ENCODE results near the gene OTUD4. TPM values are rescaled to one million over a fixed set of nuclear protein-coding genes. Genes with fewer than 3 reads are reported as not detected.

Gene OTUD4
- total and polyA plus RNA-seq, 9 donors, result 43.8 to 86.4 (median 67.5) TPM

GRCh38 chr4:145098675-145099037 is 81.7 kb downstream of the OTUD4 start:
- no peaks in the 10 kb centered on the region for H3K27me3 ChIP-seq (ENCODE audit: control insufficient read depth, insufficient read depth, low read length)
- H3K9me3 ChIP-seq (replicated peaks; ENCODE audit: control insufficient read depth, low read depth, low read length), result peaks cover 9% of the 10 kb centered on the region
- peaks cover 17% of the 10 kb centered on the region for H3K36me3 ChIP-seq (ENCODE audit: control insufficient read depth, insufficient read depth, low read length)
- H3K4me3 ChIP-seq (ENCODE audit: low read length), result peak overlapping the region; percentile 84
- DNase-seq, result peak; percentile 75
- H3K4me1 ChIP-seq (ENCODE audit: control insufficient read depth, insufficient read depth, low read length), result peaks cover 6% of the 10 kb centered on the region
- WGBS (ENCODE audit: insufficient coverage), result 0% methylated on average over 5 of the region's 9 CpGs
- H3K27ac ChIP-seq (ENCODE audit: low read length), result peak overlapping the region; percentile 99

DNA sequence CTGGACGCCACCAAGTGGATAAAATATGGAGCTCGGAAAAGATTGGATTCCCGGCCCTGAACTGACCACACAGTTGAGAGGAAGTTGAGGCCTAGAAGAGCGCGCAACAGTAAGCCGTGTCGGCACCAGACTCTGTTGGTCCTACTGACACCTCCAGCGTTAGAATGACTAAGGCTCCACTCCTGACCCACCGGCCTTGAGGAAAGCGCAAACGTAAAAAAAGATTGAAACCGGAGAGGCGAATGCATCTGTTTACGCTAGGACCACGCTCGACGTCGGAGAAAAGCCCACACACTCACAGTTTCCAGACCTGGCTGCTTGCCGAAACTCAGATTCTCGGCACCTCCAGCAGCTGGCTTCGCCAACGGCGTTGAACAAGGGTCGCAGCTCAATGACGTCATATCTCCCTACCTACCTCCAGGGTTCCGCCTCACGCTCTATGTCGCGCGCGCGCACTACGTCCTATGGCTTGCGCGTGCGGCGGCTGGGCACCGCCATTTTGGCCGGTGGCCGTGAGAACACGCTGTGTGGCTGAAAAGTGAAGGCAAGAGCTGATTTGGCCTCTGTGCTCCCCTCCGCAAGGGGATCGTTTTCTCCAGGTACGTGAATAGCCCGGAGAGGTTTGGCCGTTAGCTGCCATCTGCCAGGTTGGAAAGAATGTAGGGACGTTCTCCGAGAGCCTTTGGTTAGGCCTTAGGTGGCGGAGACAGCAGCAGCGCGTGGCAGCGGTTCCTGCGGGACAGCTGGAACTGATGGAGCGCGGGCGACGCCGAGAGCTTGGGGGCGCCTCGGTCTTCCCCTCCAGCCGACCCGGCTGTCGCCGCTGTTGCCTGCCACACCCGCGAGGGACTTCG is 82.3 kb downstream of the OTUD4 start, which contains the start of the genes ABCE1 and ANAPC10:
ABCE1 (plus strand) TSS at position 491 of the 854 bp plus-strand sequence. CDS start 6,102 bp downstream, outside the sequence.
ANAPC10 (minus strand) TSS at position 376 of the 854 bp plus-strand sequence. CDS start 2,097 bp downstream, outside the sequence.
- H3K27me3 ChIP-seq (ENCODE audit: control insufficient read depth, insufficient read depth, low read length), result no peaks in the 10 kb centered on the region
- H3K4me3 ChIP-seq (ENCODE audit: low read length), result peak within 1 kb of the TSS; percentile 84
- peaks cover 6% of the 10 kb centered on the region for H3K4me1 ChIP-seq (ENCODE audit: control insufficient read depth, insufficient read depth, low read length)
- H3K9me3 ChIP-seq (replicated peaks; ENCODE audit: control insufficient read depth, low read depth, low read length), result peaks cover 13% of the 10 kb centered on the region
- peak; percentile 99 for DNase-seq
- WGBS (ENCODE audit: insufficient coverage), result under 1% methylated on average over 61 of the region's 67 CpGs
- H3K36me3 ChIP-seq (ENCODE audit: control insufficient read depth, insufficient read depth, low read length), result peaks cover 18% of the 10 kb centered on the region
- H3K27ac ChIP-seq (ENCODE audit: low read length), result peak within 1 kb of the TSS; percentile 99

DNA sequence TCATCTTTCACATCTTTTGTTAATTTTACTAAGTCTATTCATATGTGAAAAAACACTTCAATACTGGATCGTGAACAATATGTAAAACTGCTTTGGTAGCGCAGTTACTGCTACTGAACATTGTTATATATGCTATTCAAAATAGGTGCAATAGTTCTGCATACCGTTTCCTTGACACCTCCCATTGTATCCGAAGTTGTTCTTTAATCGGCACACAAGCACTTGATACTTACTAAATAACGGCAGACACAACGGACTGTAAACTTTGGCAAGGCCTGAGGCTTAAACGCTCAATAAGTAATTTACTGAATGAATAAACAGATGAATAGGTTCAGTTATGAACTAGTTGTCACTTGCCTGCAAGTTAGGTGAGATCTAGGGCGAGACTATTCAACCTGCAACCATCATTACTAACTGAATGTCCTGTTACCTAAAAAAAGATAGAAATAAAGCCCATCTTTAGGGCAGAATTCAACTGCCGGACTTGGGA is 83.0 kb downstream of the OTUD4 start:
- Histone ChIP-seq H3K4me1 (ENCODE audit: control insufficient read depth, insufficient read depth, low read length) (peaks cover 6% of the 10 kb centered on the region), H3K4me3 (ENCODE audit: low read length) (peak overlapping the region; percentile 84), H3K36me3 (ENCODE audit: control insufficient read depth, insufficient read depth, low read length) (peaks cover 25% of the 10 kb centered on the region), H3K27me3 (ENCODE audit: control insufficient read depth, insufficient read depth, low read length) (no peaks in the 10 kb centered on the region), H3K27ac (ENCODE audit: low read length) (peak overlapping the region; percentile 99), H3K9me3 (replicated peaks; ENCODE audit: control insufficient read depth, low read depth, low read length) (peaks cover 13% of the 10 kb centered on the region)
- DNase-seq, result no peak
- WGBS (ENCODE audit: insufficient coverage), result 0% methylated on average over 1 of the region's 10 CpGs

DNA sequence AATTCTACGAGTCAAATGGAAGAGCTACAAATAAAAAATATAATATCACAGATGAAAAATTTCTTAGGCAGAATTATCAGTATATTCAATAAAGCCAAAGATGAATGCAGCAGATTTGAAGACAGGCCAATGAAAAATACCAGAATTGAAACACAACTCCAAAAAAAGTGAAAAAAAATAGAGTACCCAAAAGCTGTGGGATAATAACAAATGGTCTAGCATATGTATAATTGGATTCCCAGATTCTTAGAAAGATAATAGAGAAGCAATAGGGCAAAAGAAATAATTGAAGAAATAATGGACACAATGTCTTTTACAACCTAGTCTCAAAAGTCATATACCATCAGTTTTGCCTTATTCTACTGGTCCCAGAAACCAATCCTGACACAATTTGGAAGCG is 86.8 kb downstream of the OTUD4 start:
- Histone ChIP-seq H3K36me3 (ENCODE audit: control insufficient read depth, insufficient read depth, low read length) (peaks cover 33% of the 10 kb centered on the region), H3K4me1 (ENCODE audit: control insufficient read depth, insufficient read depth, low read length) (peaks cover 6% of the 10 kb centered on the region), H3K4me3 (ENCODE audit: low read length) (no peak overlapping the region), H3K9me3 (replicated peaks; ENCODE audit: control insufficient read depth, low read depth, low read length) (peaks cover 13% of the 10 kb centered on the region), H3K27ac (ENCODE audit: low read length) (no peak overlapping the region), H3K27me3 (ENCODE audit: control insufficient read depth, insufficient read depth, low read length) (no peaks in the 10 kb centered on the region)
- no CpG with 5 or more reads among the region's 2 CpGs for WGBS (ENCODE audit: insufficient coverage)
- no peak for DNase-seq

GRCh38 chr4:145090380-145090779 is 90.0 kb downstream of the OTUD4 start:
- WGBS (ENCODE audit: insufficient coverage), result no CpG with 5 or more reads among the region's 1 CpG
- Histone ChIP-seq H3K27ac (ENCODE audit: low read length) (no peak overlapping the region), H3K27me3 (ENCODE audit: control insufficient read depth, insufficient read depth, low read length) (no peaks in the 10 kb centered on the region), H3K4me1 (ENCODE audit: control insufficient read depth, insufficient read depth, low read length) (no peaks in the 10 kb centered on the region), H3K36me3 (ENCODE audit: control insufficient read depth, insufficient read depth, low read length) (peaks cover 36% of the 10 kb centered on the region), H3K4me3 (ENCODE audit: low read length) (no peak overlapping the region), H3K9me3 (replicated peaks; ENCODE audit: control insufficient read depth, low read depth, low read length) (peaks cover 13% of the 10 kb centered on the region)
- no peak for DNase-seq

- no peaks in the 10 kb centered on the region for H3K4me1 ChIP-seq (ENCODE audit: control insufficient read depth, insufficient read depth, low read length)
- DNase-seq, result no peak
- no peak overlapping the region for H3K27ac ChIP-seq (ENCODE audit: low read length)
- no peaks in the 10 kb centered on the region for H3K27me3 ChIP-seq (ENCODE audit: control insufficient read depth, insufficient read depth, low read length)
- H3K9me3 ChIP-seq (replicated peaks; ENCODE audit: control insufficient read depth, low read depth, low read length), result no peaks in the 10 kb centered on the region
- peaks cover 15% of the 10 kb centered on the region for H3K36me3 ChIP-seq (ENCODE audit: control insufficient read depth, insufficient read depth, low read length)
- no CpG with 5 or more reads among the region's 1 CpG for WGBS (ENCODE audit: insufficient coverage)
- no peak overlapping the region for H3K4me3 ChIP-seq (ENCODE audit: low read length)
Measured at GRCh38 chr4:145083891-145084605, 96.3 kb downstream of the OTUD4 start.

Other genes with a start within 250 kb of the OTUD4 start
- gene ANAPC10, start 82.4 kb downstream of the OTUD4 start, total RNA-seq, result 28.8 TPM
- gene ANAPC10, start 82.4 kb downstream of the OTUD4 start, polyA plus RNA-seq (ENCODE audit: insufficient read depth in 1 of 8, insufficient read length in 8 of 8, low replicate concordance in 1 of 8), result 10 to 100 TPM; 14.8 to 21.2 (median 17.3) TPM
- gene ABCE1, start 82.3 kb downstream of the OTUD4 start, total RNA-seq, result 80.6 TPM
- 10 to 100 TPM; 40.4 to 61.6 (median 55.5) TPM for gene ABCE1, start 82.3 kb downstream of the OTUD4 start, polyA plus RNA-seq (ENCODE audit: insufficient read depth in 1 of 8, insufficient read length in 8 of 8, low replicate concordance in 1 of 8)

All from muscle of leg (tissue), 11 donors.